GM23248 (cell line): ENCODE measurements around the gene OTOGL. TPM values are rescaled to one million over a fixed set of nuclear protein-coding genes. Genes with fewer than 3 reads are reported as not detected.

ENCODE experiments used
- DNase-seq: peaks from one replicate; pipeline ENCODE4 v3.0.0-alpha.2; 2015
- H2AFZ ChIP-seq: fragments of 200-600 bp; sonication (generic); 2 replicates; pipeline ENCODE4 v1.6.1; 2016; ENCODE audit warnings: antibody characterized with exemption
- H3F3A ChIP-seq: fragments of 200-600 bp; sonication (generic); 2 replicates; pipeline ENCODE4 v1.6.1; 2016; ENCODE audit warnings: mild to moderate bottlenecking, antibody characterized with exemption, mixed run types; ENCODE audit not compliant: insufficient read depth
- H3K27ac ChIP-seq: fragments of 200-600 bp; sonication (generic); 2 replicates; pipeline ENCODE4 v1.5.1; 2016; ENCODE audit warnings: mild to moderate bottlenecking
- H3K27me3 ChIP-seq: fragments of 200-600 bp; sonication (generic); replicated peaks from 2 replicates; pipeline ENCODE4 v1.6.1; 2016; ENCODE audit warnings: mild to moderate bottlenecking; ENCODE audit not compliant: insufficient read depth
- H3K36me3 ChIP-seq: fragments of 200-600 bp; sonication (generic); 2 replicates; pipeline ENCODE4 v1.6.1; 2016; ENCODE audit warnings: low read depth, mild to moderate bottlenecking
- H3K4me1 ChIP-seq: fragments of 200-600 bp; sonication (generic); 2 replicates; pipeline ENCODE4 v1.6.1; 2016; ENCODE audit warnings: mild to moderate bottlenecking; ENCODE audit not compliant: insufficient read depth
- H3K4me2 ChIP-seq: fragments of 200-600 bp; sonication (generic); one replicate; pipeline ENCODE4 v1.6.1; 2016; ENCODE audit warnings: mild to moderate bottlenecking; ENCODE audit not compliant: unreplicated experiment
- H3K4me3 ChIP-seq: fragments of 200-600 bp; sonication (generic); 2 replicates; pipeline ENCODE4 v1.5.1; 2016; ENCODE audit warnings: mild to moderate bottlenecking
- H3K79me2 ChIP-seq: fragments of 200-600 bp; sonication (generic); 2 replicates; pipeline ENCODE4 v1.6.1; 2016; ENCODE audit warnings: mild to moderate bottlenecking; ENCODE audit not compliant: insufficient read depth
- H3K9ac ChIP-seq: fragments of 200-600 bp; sonication (generic); 2 replicates; pipeline ENCODE4 v1.6.1; 2016; ENCODE audit warnings: mild to moderate bottlenecking
- H3K9me2 ChIP-seq: fragments of 200-600 bp; sonication (generic); 2 replicates; pipeline ENCODE4 v1.6.1; 2016; ENCODE audit warnings: mixed run types, mild to moderate bottlenecking, moderate library complexity; ENCODE audit not compliant: insufficient read depth
- H3K9me3 ChIP-seq: fragments of 200-600 bp; sonication (generic); one replicate; pipeline ENCODE4 v1.6.1; 2017; ENCODE audit warnings: low read depth
- H4K20me1 ChIP-seq: fragments of 200-600 bp; sonication (generic); 2 replicates; pipeline ENCODE4 v1.6.0; 2016; ENCODE audit not compliant: insufficient read depth
- EZH2 ChIP-seq: fragments of 200-600 bp; sonication (generic); IDR thresholded peaks from 2 replicates; pipeline ENCODE4 v1.6.1; 2018; ENCODE audit warnings: antibody characterized with exemption, mild to moderate bottlenecking; ENCODE audit not compliant: insufficient read depth, poor library complexity, severe bottlenecking
- EZH2phosphoT487 ChIP-seq: fragments of 200-600 bp; sonication (generic); IDR thresholded peaks from 2 replicates; pipeline ENCODE4 v1.6.1; 2018; ENCODE audit warnings: antibody characterized with exemption, moderate library complexity, mild to moderate bottlenecking, low read depth; ENCODE audit not compliant: insufficient read depth
- WGBS, 2 experiments: methylation state at CpG; one replicate each; pipeline ENCODE4 v1.1.6; 2015 to 2017; ENCODE audit warnings: low lambda C conversion rate in 2 of 2, low coverage in 1 of 2; ENCODE audit errors: missing lambda C conversion rate in 2 of 2; 5-methylcytosine and 5-hydroxymethylcytosine counted together
- in situ Hi-C: fragments of 300-500 bp; cut with MboI; formaldehyde crosslinking; loops from 2 replicates; pipeline ENCODE4 v1.15.0; 2020
- polyA plus RNA-seq: library from polyadenylated mRNA; unstranded; fragments of >200 nt; fragmentation: Nextera tagmentation; extraction: Ambion mirVana; gene quantifications from 2 replicates; pipeline ENCODE4 v1.2.1, GENCODE V29; 2016
- total RNA-seq: library from RNA; depleted of rRNA; stranded (reverse); fragments of >200 nt; shearing (Covaris generic); gene quantifications from 2 replicates; pipeline ENCODE4 v1.2.3, GENCODE V29; 2014

Gene OTOGL
- total and polyA plus RNA-seq, 2 experiments from 2014 or later: under 0.01 to 0.09 TPM

- no peak overlapping the region for H3K9ac ChIP-seq
- TF ChIP-seq EZH2 (no peak), EZH2phosphoT487 (no peak)
- no peaks in the 10 kb centered on the region for H3K27me3 ChIP-seq
- H3K27ac ChIP-seq: no peak overlapping the region
- H3K9me2 ChIP-seq: no peaks in the 10 kb centered on the region
- peaks cover 5% of the 10 kb centered on the region; the same call in 1 of the 2 replicates for H3F3A ChIP-seq
- no peak overlapping the region for H2AFZ ChIP-seq
- no peak overlapping the region for H3K4me3 ChIP-seq
- H3K9me3 ChIP-seq: no peaks in the 10 kb centered on the region
- peak; percentile 63 for DNase-seq
- no peaks in the 10 kb centered on the region for H3K4me1 ChIP-seq
- H3K36me3 ChIP-seq: no peaks in the 10 kb centered on the region
- in situ Hi-C loops: no loop called here
- H3K79me2 ChIP-seq: no peaks in the 10 kb centered on the region
- H4K20me1 ChIP-seq: no peaks in the 10 kb centered on the region
- no peak overlapping the region for H3K4me2 ChIP-seq
Observed at GRCh38 chr12:80282761-80283160, 183.4 kb downstream of the OTOGL start.

GRCh38 chr12:80291108-80291754, 191.9 kb downstream of the OTOGL start:
- WGBS, 2 experiments: 59 to 65% methylated on average over 5 of the region's 5 CpGs
- no peak for DNase-seq
- H3K9me2 ChIP-seq: no peaks in the 10 kb centered on the region

GRCh38 chr12:80293347-80293746, 194.0 kb downstream of the OTOGL start:
- H3K9me2 ChIP-seq: no peaks in the 10 kb centered on the region
- no peak overlapping the region for H3K4me2 ChIP-seq
- H3K79me2 ChIP-seq: no peaks in the 10 kb centered on the region
- TF ChIP-seq EZH2phosphoT487 (no peak), EZH2 (no peak)
- H3K27ac ChIP-seq: no peak overlapping the region
- H3K4me3 ChIP-seq: no peak overlapping the region
- no peaks in the 10 kb centered on the region for H3F3A ChIP-seq
- WGBS, 2 experiments: 70 to 81% methylated on average over 1 of the region's 1 CpG
- no peaks in the 10 kb centered on the region for H3K4me1 ChIP-seq
- H3K9me3 ChIP-seq: no peaks in the 10 kb centered on the region
- in situ Hi-C loops: no loop called here
- H3K36me3 ChIP-seq: no peaks in the 10 kb centered on the region
- no peak for DNase-seq
- no peak overlapping the region for H2AFZ ChIP-seq
- no peak overlapping the region for H3K9ac ChIP-seq
- H4K20me1 ChIP-seq: no peaks in the 10 kb centered on the region
- H3K27me3 ChIP-seq: no peaks in the 10 kb centered on the region

More at GRCh38 chr12:80291108-80291754, 191.9 kb downstream of the OTOGL start:
- no peak overlapping the region for H3K9ac ChIP-seq
- no peak overlapping the region for H3K4me3 ChIP-seq
- no peaks in the 10 kb centered on the region for H3K9me3 ChIP-seq
- H3K4me1 ChIP-seq: no peaks in the 10 kb centered on the region
- no peaks in the 10 kb centered on the region for H3K36me3 ChIP-seq
- TF ChIP-seq EZH2: no peak
- in situ Hi-C loops: no loop called here
- H3K27ac ChIP-seq: no peak overlapping the region
- no peak overlapping the region for H3K4me2 ChIP-seq
- H3F3A ChIP-seq: no peaks in the 10 kb centered on the region
- H2AFZ ChIP-seq: no peak overlapping the region
- no peaks in the 10 kb centered on the region for H3K79me2 ChIP-seq
- H3K27me3 ChIP-seq: no peaks in the 10 kb centered on the region
- no peaks in the 10 kb centered on the region for H4K20me1 ChIP-seq

GRCh38 chr12:80293759-80294158, 194.4 kb downstream of the OTOGL start:
- no peak overlapping the region for H3K27ac ChIP-seq
- no peaks in the 10 kb centered on the region for H3K9me2 ChIP-seq
- H3K27me3 ChIP-seq: no peaks in the 10 kb centered on the region
- no peaks in the 10 kb centered on the region for H4K20me1 ChIP-seq
- WGBS, 2 experiments: 15 to 24% methylated on average over 1 of the region's 1 CpG
- no peak overlapping the region for H3K9ac ChIP-seq
- H3K79me2 ChIP-seq: no peaks in the 10 kb centered on the region
- no peaks in the 10 kb centered on the region for H3K36me3 ChIP-seq
- in situ Hi-C loops: no loop called here
- H3K4me1 ChIP-seq: no peaks in the 10 kb centered on the region
- H3K4me3 ChIP-seq: no peak overlapping the region
- no peak for DNase-seq
- no peak overlapping the region for H2AFZ ChIP-seq
- H3K9me3 ChIP-seq: no peaks in the 10 kb centered on the region
- H3K4me2 ChIP-seq: no peak overlapping the region
- TF ChIP-seq EZH2phosphoT487 (no peak), EZH2 (no peak)
- no peaks in the 10 kb centered on the region for H3F3A ChIP-seq

GRCh38 chr12:80299219-80299618, 199.9 kb downstream of the OTOGL start:
- H3K9me3 ChIP-seq: no peaks in the 10 kb centered on the region
- no peaks in the 10 kb centered on the region for H4K20me1 ChIP-seq
- H3K9me2 ChIP-seq: no peaks in the 10 kb centered on the region
- H3K27ac ChIP-seq: no peak overlapping the region
- WGBS, 2 experiments: 93 to 96% methylated on average over 1 of the region's 1 CpG
- in situ Hi-C loops: no loop called here
- no peak overlapping the region for H3K4me2 ChIP-seq
- no peaks in the 10 kb centered on the region for H3F3A ChIP-seq
- H3K9ac ChIP-seq: no peak overlapping the region
- no peak overlapping the region for H2AFZ ChIP-seq
- H3K36me3 ChIP-seq: no peaks in the 10 kb centered on the region
- no peaks in the 10 kb centered on the region for H3K79me2 ChIP-seq
- H3K4me3 ChIP-seq: no peak overlapping the region
- no peaks in the 10 kb centered on the region for H3K4me1 ChIP-seq
- no peaks in the 10 kb centered on the region for H3K27me3 ChIP-seq
- no peak for DNase-seq
- no peak for TF ChIP-seq EZH2
- no peak for TF ChIP-seq EZH2phosphoT487
